CD4-positive, alpha-beta T cell treated with Interferon alpha-2 for 1 hour (primary cell): ENCODE results near the gene CHD1L.
"Not testable (repeated sequence)": the region's sequence is repeated elsewhere in the genome, so short reads cannot be mapped to it uniquely, and the experiment has no call there.

Source experiments
- DNase-seq, 2 donors: peaks; one replicate each; pipeline ENCODE4 v3.0.0-alpha.2; 2020 to 2022

Gene CHD1L

GRCh38 chr1:147235822-147236221, 6.7 kb upstream of the CHD1L start:
- no peak for DNase-seq

GRCh38 chr1:147236448-147236847, 6.0 kb upstream of the CHD1L start:
- no peak for DNase-seq

- DNase-seq: no peak
Observed at GRCh38 chr1:147236959-147237791, 5.3 kb upstream of the CHD1L start.

GRCh38 chr1:147238053-147238902, 4.2 kb upstream of the CHD1L start:
- DNase-seq: no peak

GRCh38 chr1:147238925-147239820, 3.3 kb upstream of the CHD1L start:
- no peak for DNase-seq

- DNase-seq: not testable (repeated sequence)
Observed at GRCh38 chr1:147240131-147240721, 2.3 kb upstream of the CHD1L start.

- DNase-seq: no peak
Observed at GRCh38 chr1:147241934-147242448, 493 bp upstream of the CHD1L start.

GRCh38 chr1:147243228-147243685, 773 bp downstream of the CHD1L start:
- DNase-seq: no peak

- no peak for DNase-seq
Observed at GRCh38 chr1:147243841-147244240, 1.4 kb downstream of the CHD1L start.

- DNase-seq: no peak
Observed at GRCh38 chr1:147245129-147245528, 2.6 kb downstream of the CHD1L start.

- DNase-seq: no peak
Observed at GRCh38 chr1:147245586-147246021, 3.1 kb downstream of the CHD1L start.

GRCh38 chr1:147246044-147246690, 3.7 kb downstream of the CHD1L start:
- DNase-seq: no peak

GRCh38 chr1:147246910-147247655, 4.6 kb downstream of the CHD1L start:
- DNase-seq: no peak

GRCh38 chr1:147247656-147248238, 5.3 kb downstream of the CHD1L start:
- DNase-seq: no peak

- DNase-seq: no peak
Observed at GRCh38 chr1:147252540-147252939, 10.1 kb downstream of the CHD1L start.

GRCh38 chr1:147260956-147261355, 18.5 kb downstream of the CHD1L start:
- DNase-seq: no peak

GRCh38 chr1:147264158-147264768, 21.8 kb downstream of the CHD1L start:
- no peak for DNase-seq

- DNase-seq: no peak
Observed at GRCh38 chr1:147266381-147266780, 23.9 kb downstream of the CHD1L start.

GRCh38 chr1:147267711-147268110, 25.2 kb downstream of the CHD1L start:
- DNase-seq: no peak

GRCh38 chr1:147270721-147271120, 28.2 kb downstream of the CHD1L start:
- no peak for DNase-seq
